Activated T-cell treated with anti-CD3 and anti-CD28 coated beads for 1 hour (primary cell): ENCODE results near the gene TRAPPC10.

Source experiments
- DNase-seq: peaks from one replicate; pipeline ENCODE4 v3.0.0-alpha.2; 2020; ENCODE audit warnings: low read depth

The TRAPPC10 gene

DNA sequence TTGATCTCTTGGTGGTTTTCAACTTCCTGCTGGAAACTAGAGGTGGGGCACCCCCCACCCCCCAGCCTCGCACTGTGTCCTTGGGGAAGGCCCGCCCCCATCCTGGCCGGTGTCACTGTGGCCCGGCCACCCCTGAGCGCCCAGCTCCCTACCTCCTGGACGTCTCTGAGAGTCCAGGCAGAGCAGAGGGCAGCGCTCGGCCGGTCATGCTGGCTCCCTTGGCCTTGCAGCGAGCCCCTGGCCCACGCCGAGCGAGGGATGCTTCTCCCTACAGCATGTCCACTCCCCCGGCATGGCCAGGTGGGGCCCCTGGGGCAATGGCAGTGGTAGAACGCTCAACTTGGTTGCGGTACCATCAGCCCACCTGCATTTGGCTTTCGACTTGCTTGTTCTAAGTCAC, 28.7 kb upstream of the TRAPPC10 start:
- DNase-seq = no peak

DNA sequence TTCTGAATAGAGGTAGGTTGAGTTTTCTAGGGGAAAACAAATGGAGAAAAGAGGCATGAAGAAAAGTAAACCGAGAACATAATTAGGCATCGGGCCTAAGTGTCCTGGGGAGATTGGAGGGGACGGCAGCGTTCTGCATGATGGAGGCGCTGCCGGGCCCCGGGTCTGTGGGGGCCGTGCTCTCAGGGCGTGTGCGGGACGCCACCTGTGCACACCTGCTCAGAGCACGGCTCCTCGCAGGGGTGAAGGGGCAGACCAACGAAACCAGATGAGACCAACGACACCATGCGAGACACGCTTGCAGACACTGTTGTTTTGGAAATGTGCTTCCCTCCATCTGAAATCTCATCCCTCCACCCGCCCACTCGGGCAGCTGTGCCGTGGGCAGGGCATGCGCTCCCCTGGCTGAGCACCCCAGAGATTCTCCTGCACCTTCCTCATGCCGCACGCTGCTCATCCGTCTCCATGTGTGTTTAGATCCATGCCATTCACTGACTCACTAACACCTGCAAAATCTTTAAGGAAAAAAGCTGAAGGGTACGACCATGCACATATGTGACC, 28.2 kb upstream of the TRAPPC10 start:
- DNase-seq = no peak

DNA sequence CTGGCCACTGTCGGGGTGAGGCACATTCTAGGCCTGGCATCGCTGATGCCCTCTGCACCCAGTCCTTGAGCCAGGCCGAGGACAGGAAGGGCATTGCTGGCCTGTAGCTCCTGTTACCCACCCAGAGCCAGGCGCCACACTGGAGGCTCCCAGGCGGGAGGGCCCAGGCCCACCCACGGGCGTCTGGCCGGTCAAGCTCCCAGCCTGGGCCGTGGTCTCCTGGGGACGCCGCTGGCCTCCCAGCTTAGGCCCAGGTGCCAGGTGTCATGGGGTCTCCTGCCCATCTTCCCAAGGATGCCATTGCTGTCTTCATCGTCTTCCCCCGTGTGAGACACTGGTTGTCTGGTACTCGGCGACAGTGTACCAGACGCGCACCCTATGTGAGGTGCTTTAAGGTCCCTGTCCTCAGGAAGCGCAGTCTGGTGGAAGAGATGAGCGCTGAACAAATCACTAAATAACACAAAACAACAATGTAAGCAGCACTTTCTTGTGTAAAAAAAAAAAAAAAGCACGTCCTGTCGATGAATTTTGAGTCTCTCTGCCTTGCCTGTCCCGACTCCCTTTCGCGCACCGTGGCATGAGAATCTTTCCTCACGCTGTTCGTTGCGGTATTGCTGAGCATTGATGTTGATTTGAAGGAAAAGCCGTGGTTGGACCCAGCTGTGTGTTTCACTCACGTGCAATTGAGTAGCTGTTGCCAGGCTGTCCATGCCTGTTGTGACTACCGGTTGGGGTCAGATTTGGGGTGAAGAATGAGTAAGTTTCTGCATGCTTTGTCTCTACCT, 27.0 kb upstream of the TRAPPC10 start:
- DNase-seq = no peak

DNA sequence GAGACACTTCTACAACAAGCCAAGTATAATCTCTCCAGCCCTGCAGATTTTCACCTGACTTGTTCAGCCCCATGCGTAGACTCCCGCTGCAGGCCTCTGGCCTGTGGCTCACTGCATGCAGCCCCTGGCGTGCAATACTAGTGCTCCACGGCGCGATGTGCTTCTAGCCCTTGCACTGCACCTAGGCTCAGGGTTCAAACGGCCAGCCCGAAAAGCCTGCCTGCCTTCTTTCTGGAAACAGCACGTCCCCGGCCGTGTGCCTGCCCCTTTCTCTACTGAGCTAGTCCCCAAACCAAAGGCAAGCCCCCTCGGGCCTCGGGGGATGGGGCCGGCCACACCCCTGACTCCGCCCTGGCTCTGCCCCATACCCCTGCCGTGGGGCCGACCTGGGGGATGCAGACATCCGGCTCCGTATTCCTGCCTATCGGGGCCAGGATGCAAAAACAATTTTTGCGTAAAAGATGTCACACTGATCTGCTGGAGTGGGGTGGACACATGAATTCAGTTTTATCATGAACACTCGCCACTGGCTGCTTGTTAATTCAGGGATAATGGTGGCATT, 26.3 kb upstream of the TRAPPC10 start:
- no peak for DNase-seq

- DNase-seq = no peak
Observed at GRCh38 chr21:43986544-43987451, 25.3 kb upstream of the TRAPPC10 start.

DNA sequence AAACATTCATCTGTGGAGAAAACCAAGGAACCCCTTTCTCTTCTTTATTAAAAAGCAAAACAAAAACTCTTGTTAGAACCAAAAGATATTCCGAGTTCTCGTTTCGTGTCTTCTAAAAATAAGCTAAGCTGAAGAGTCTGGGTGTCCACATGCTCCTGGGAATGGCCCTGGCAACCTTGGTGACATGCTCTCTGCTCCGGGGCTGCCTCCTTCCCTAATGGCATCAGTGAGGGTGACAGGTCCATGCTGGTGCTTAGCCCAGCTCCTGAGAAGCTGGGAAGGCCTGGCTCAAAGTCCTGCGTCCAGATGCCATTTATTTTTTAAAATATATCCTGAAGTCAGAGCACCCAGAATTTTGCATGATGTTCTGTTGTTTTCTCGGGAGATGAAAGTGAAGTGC, 24.6 kb upstream of the TRAPPC10 start:
- no peak for DNase-seq

DNA sequence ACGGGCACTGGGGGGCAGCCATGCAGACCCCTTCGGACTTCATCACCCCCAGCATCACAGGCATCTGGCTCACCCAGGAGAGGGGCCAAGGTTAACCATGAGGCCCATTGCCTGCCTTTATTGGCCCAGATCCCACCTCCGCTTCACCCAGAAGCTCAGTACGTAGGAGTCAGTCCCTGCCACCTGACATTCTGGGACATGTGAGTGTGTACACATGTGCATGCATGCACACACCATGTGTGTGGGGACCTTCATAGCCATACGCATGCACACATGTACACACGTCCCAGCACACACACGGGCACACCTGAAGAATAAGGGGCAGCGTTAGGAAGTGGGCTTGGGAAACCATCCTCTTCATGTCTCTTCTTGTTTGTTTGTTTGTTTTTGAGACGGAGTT, 24.1 kb upstream of the TRAPPC10 start:
- DNase-seq = no peak

DNA sequence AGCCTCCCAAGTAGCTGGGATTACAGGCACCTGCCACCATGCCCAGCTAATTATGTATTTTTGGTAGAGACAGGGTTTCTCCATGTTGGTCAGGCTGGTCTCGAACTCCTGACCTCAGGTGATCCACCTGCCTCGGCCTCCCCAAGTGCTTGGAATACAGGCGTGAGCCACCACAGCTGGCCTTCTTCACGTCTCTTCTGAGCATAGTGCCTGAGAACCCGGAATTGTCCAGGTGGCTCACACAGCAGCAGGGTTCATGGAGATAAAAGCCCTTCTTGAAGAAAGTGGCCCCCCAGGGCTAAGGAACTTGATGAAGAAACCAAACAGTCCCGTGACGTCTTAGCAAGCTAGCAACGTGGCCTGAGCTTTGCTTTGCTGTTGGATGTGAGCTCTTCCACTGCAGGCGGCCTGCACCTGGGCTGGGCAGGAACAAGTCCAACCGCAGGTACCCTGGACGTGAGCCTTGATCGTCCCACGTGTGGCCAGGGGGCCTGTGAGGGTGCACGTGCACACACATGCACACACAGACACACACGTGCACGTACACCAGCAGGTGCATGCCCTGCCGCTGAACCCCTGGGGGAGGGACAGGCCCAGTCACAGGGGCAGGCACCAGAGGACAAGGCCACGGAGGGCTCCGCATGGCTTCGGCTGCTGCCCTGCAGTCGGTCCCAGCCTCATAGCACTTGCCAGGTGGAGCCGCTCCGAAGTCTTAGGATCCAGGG, 23.4 kb upstream of the TRAPPC10 start:
- no peak for DNase-seq

DNA sequence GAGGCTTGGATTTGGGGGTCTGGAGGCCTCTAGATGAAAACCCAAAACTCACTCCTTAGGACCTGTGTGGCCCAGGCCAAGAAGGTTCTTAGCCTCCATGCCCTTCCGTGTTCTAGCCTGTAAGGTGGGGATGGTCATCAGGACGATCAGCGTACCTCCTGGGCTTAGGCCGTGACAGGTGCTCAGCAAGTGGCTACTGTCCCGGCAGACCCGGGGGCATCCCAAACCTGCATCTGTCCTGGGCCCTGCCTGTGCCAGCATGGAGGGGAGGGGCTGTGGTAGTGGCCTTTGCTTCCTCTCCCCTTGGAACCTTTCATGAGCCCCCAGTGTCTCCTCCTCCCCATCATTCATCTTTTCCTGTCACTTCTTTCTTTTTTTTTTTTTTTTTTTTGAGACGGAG, 22.7 kb upstream of the TRAPPC10 start:
- DNase-seq = no peak

- DNase-seq = no peak
Observed at GRCh38 chr21:43991447-43991991, 20.6 kb upstream of the TRAPPC10 start.

DNA sequence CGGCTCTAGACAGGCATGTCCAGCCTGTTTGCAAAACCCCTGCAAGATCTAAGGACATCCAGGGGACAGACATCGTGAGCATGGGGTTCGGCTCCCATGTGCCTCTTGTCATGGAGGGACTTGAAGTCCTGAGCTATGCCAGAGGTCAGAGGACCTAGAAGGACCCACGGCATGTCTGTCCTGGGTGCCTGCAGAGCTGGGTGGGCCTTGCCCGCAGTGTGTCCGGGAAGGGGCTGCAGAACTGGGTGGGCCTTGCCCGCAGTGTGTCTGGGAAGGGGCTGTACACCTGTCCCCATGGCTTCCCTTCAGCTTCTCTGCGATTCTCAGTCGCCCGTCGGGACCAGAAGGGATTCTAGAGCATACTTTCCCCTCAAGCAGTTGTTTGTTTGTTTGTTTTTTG, 20.0 kb upstream of the TRAPPC10 start:
- DNase-seq = no peak

GRCh38 chr21:43993420-43993934, 18.6 kb upstream of the TRAPPC10 start:
- no peak for DNase-seq

DNA sequence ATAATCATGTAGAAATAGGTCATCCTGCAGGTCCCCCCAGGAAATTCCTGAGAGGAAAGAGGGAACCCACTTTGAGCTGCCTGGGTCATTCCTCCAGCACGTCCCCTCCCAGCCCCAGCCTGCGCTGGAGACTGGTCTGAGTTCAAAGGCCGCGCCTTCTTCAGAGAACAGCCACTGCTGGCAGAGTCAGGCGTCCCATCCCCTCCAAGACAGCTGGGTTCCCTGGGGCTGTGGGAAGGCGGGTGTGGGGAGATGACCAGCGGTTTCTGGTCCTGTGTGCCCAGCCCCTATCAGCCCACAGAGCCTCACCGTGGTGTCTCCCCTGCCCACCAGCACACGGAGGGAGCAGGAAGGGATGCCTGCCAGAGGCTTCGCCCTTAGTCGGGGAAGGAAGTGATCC, 18.0 kb upstream of the TRAPPC10 start:
- DNase-seq = no peak

- no peak for DNase-seq
Observed at GRCh38 chr21:43994646-43995045, 17.5 kb upstream of the TRAPPC10 start.

- no peak for DNase-seq
Observed at GRCh38 chr21:43995521-43996105, 16.5 kb upstream of the TRAPPC10 start.

- DNase-seq = no peak
Observed at GRCh38 chr21:43997766-43998742, 14.1 kb upstream of the TRAPPC10 start.

DNA sequence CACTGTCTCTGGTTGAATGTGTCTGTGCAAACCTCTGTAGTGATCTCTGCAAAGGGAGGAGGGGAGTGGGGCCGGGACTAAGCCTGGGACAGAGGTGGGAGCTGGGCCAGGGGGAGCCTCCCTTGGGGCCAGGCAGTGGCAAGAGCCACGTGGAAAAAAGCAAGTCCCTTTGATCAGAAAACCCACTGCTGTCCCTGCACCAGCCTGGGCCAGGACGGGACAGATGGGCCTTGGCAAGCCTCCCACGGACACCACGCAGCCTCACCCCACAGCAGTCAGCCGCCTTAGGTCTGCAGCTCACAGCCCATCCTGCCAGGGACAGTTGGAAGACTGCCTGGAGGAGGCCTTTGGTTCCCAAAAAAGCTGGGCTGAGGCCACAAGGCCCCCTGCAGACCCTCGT, 11.7 kb upstream of the TRAPPC10 start:
- DNase-seq = no peak

DNA sequence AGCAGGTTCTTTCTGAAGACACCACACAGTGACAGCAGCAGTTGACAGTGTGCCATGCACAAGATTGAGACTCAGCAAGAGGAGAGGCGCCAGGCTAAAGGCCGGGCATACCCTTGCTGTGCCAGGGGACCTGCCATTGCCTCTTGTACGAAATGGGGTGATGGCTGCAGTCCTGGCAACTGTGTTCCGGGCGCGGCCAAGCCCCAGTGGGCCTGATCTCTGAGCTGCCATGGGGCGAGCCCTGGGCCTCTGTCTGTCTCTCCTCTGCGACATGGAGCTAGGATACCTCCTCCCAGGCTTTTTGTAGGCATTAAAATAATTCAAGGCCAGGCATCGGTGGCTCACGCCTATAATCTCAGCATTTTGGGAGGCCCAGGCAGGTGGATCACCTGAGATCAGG, 9.6 kb upstream of the TRAPPC10 start:
- DNase-seq = no peak

- DNase-seq = no peak
Observed at GRCh38 chr21:44003307-44003966, 8.7 kb upstream of the TRAPPC10 start.
